Panc1 (cell line): ENCODE measurements around the gene ANKLE2. TPM values are rescaled to one million over a fixed set of nuclear protein-coding genes. Genes with fewer than 3 reads are reported as not detected.

Experiments
- ATAC-seq: fragments of 200-7000 bp; cut with Tn5 transposase; 2 replicates; pipeline ENCODE4 v1.9.1; 2020; ENCODE audit warnings: mild to moderate bottlenecking, moderate library complexity
- BruUV-seq: library from RNA; stranded (reverse); fragments of 400-500 nt; replicated peaks from 2 replicates; lab custom pipeline; 2021; lab: Mats Ljungman, UMichigan
- CTCF ChIA-PET: fragments of 300-600 bp; sonication (Branson Sonifier 250); formaldehyde crosslinking; loops from one replicate; lab custom pipeline; 2022; ENCODE audit warnings: antibody characterized with exemption; lab: Charles Lee
- POLR2A ChIA-PET: fragments of 300-600 bp; sonication (Branson Sonifier 250); formaldehyde crosslinking; loops from one replicate; lab custom pipeline; 2022; ENCODE audit warnings: antibody characterized with exemption; lab: Charles Lee
- DNase-seq: peaks from one replicate; pipeline ENCODE4 v3.0.0-alpha.2; 2010; ENCODE audit warnings: low read depth, low spot score
- H3K27ac ChIP-seq: 2 replicates; pipeline ENCODE4 v1.5.1; 2011; ENCODE audit warnings: mild to moderate bottlenecking, low read length, inconsistent platforms
- H3K27me3 ChIP-seq: fragments of 200-500 bp; sonication (Bioruptor generic); 2 replicates; pipeline ENCODE4 v1.6.0; 2014; ENCODE audit warnings: low read length, inconsistent platforms; ENCODE audit not compliant: control insufficient read depth, insufficient read depth
- H3K36me3 ChIP-seq: fragments of 200-500 bp; sonication (Bioruptor generic); 2 replicates; pipeline ENCODE4 v1.5.1; 2014; ENCODE audit warnings: inconsistent platforms, mild to moderate bottlenecking, low read length, moderate library complexity; ENCODE audit not compliant: control insufficient read depth, insufficient read depth
- H3K4me1 ChIP-seq: 2 replicates; pipeline ENCODE4 v1.5.1; 2011; ENCODE audit warnings: inconsistent platforms, mild to moderate bottlenecking, low read length, moderate library complexity; ENCODE audit not compliant: control insufficient read depth, insufficient read depth
- H3K4me3 ChIP-seq, 2 experiments: 2 replicates each; pipeline ENCODE4 v1.5.1; 2011 to 2012; ENCODE audit warnings: low read depth in 2 of 2, low read length in 2 of 2, mild to moderate bottlenecking in 2 of 2, inconsistent platforms in 1 of 2, moderate library complexity in 1 of 2
- H3K9me3 ChIP-seq: fragments of 200-500 bp; sonication (Bioruptor generic); 2 replicates; pipeline ENCODE4 v1.5.1; 2014; ENCODE audit warnings: low read depth, mild to moderate bottlenecking, inconsistent platforms, low read length, moderate library complexity; ENCODE audit not compliant: control insufficient read depth, insufficient read depth
- CTCF ChIP-seq: fragments of 450-650 bp; IDR thresholded peaks from 2 replicates; pipeline ENCODE4 v1.5.1; 2017; ENCODE audit warnings: mild to moderate bottlenecking
- POLR2AphosphoS5 ChIP-seq: IDR thresholded peaks from 2 replicates; pipeline ENCODE4 v1.6.1; 2012; ENCODE audit warnings: mild to moderate bottlenecking, low read depth, low read length, moderate library complexity
- REST ChIP-seq, 2 experiments: IDR thresholded peaks; 2 replicates each; pipeline ENCODE4 v1.6.1; 2011 to 2012; ENCODE audit warnings: low read depth in 2 of 2, control low read depth in 1 of 2, low read length in 1 of 2, mild to moderate bottlenecking in 1 of 2, moderate library complexity in 1 of 2; ENCODE audit not compliant: insufficient read depth in 1 of 2
- SIN3A ChIP-seq: IDR thresholded peaks from 2 replicates; pipeline ENCODE4 v1.6.1; 2012; ENCODE audit warnings: low read depth, mild to moderate bottlenecking, low read length, moderate library complexity, borderline replicate concordance; ENCODE audit not compliant: insufficient read depth
- TCF7L2 ChIP-seq: IDR thresholded peaks from 2 replicates; pipeline ENCODE4 v1.6.1; 2011; ENCODE audit warnings: mild to moderate bottlenecking, low read depth, low read length, inconsistent platforms
- in situ Hi-C: cut with HindIII; loops from 2 replicates; pipeline ENCODE4 v1.10.0; 2016; ENCODE audit warnings: low sequenced_read_pairs, low pct_unique_long_range_greater_than_20kb
- intact Hi-C: fragments of 100-400 bp; cut with micrococcal nuclease; formaldehyde crosslinking; loops from one replicate; pipeline ENCODE4 v1.10.0; 2022; ENCODE audit not compliant: unreplicated experiment
- total RNA-seq: library from RNA; stranded (reverse); gene quantifications from one replicate; pipeline ENCODE4 v1.2.1, GENCODE V29; 2021; ENCODE audit not compliant: unreplicated experiment

Gene ANKLE2
- total RNA-seq, 1 experiment from 2014 or later: 88.7 TPM

GRCh38 chr12:132740313-132740646, 21.4 kb downstream of the ANKLE2 start:
- no peak for TF ChIP-seq SIN3A
- no peak for TF ChIP-seq TCF7L2
- no peak for TF ChIP-seq REST (IDR thresholded peaks at IDR 0.05; ENCODE audit: insufficient read depth in 1 of 2, low read depth in 2 of 2, low read length in 1 of 2)
- TF ChIP-seq CTCF: no peak
- ChIA-PET CTCF (no interaction called here), POLR2A (no interaction called here)
- H3K9me3 ChIP-seq: no peaks in the 10 kb centered on the region
- no peaks in the 10 kb centered on the region for H3K4me1 ChIP-seq
- H3K27me3 ChIP-seq: no peaks in the 10 kb centered on the region
- no peak overlapping the region for H3K27ac ChIP-seq
- BruUV-seq: no TSS peak
- intact Hi-C loops (no loop called here), in situ Hi-C loops (no loop called here)
- no peak overlapping the region for H3K4me3 ChIP-seq
- ATAC-seq (no peak), DNase-seq (no peak)
- H3K36me3 ChIP-seq: peaks cover 29% of the 10 kb centered on the region

DNA sequence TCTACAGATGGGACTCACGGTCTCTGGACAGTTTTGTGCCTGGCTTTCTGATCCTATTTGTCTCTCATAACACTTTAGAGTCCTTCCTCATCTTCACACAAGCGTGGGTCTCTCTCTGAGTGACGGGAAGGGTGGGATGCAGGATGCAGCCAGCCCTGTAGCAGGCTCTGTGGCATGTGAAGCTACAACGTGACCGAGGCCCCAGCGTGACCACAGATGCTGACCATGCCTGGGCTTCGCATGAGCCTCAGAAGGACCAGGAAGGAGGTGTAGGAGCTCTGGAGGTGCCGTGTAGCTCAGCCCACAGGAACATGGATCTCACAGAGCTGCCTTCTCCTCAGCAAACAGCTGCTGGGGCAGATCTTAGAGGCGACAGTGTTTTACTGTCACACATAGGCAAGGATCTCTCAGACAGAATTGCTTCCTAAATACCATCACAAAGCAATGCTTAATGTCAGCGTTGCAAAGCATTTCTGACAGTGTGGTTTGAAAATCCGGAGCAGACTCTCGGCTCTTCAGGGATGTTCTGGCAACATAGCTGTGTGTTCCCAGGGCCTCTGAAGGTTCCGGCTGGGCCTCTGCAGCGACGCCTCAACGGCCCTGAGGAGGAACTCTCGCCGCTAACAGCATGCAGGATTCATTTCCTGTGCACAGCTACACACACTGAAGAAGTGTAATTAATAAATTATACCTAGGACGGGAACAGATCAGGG, 21.9 kb downstream of the ANKLE2 start:
- H3K4me1 ChIP-seq: no peaks in the 10 kb centered on the region
- H3K4me3 ChIP-seq: no peak overlapping the region
- POLR2A ChIA-PET: no interaction called here
- H3K27me3 ChIP-seq: no peaks in the 10 kb centered on the region
- BruUV-seq: no TSS peak
- in situ Hi-C loops (no loop called here), intact Hi-C loops (no loop called here)
- TF ChIP-seq CTCF (no peak), SIN3A (no peak), TCF7L2 (no peak), POLR2AphosphoS5 (no peak), REST (IDR thresholded peaks at IDR 0.05; ENCODE audit: insufficient read depth in 1 of 2, low read depth in 2 of 2, low read length in 1 of 2) (no peak)
- H3K36me3 ChIP-seq: peaks cover 34% of the 10 kb centered on the region
- CTCF ChIA-PET: no interaction called here
- no peaks in the 10 kb centered on the region for H3K9me3 ChIP-seq
- DNase-seq (no peak), ATAC-seq (no peak)
- no peak overlapping the region for H3K27ac ChIP-seq
